H1 (cell line): ENCODE data around the gene PIGL. TPM values are rescaled to one million over a fixed set of nuclear protein-coding genes. Genes with fewer than 3 reads are reported as not detected.

Experiments
- CREB1 ChIP-seq: IDR thresholded peaks from 2 replicates; pipeline ENCODE4 v1.6.1; 2012; ENCODE audit warnings: inconsistent platforms
- CTBP2 ChIP-seq: IDR thresholded peaks from 2 replicates; pipeline ENCODE4 v1.7.0; 2011; ENCODE audit warnings: borderline replicate concordance, mild to moderate bottlenecking, moderate library complexity, mixed read lengths, low read length; ENCODE audit not compliant: insufficient read depth, insufficient read length
- TAF1 ChIP-seq: IDR thresholded peaks from 2 replicates; pipeline ENCODE4 v1.6.1; 2011; ENCODE audit warnings: mild to moderate bottlenecking, low read depth, low read length
- TBP ChIP-seq: IDR thresholded peaks from 2 replicates; pipeline ENCODE4 v1.6.1; 2011; ENCODE audit warnings: low read depth, low read length, improper control_type of control experiment
- polyA plus RNA-seq, 7 experiments: library from polyadenylated mRNA; depleted of rRNA in 3 of 7; stranded (reverse) in 5 of 7; unstranded in 2 of 7; fragments of >200 nt in 5 of 7; fragments of 200-250 nt in 2 of 7; gene quantifications; 1 replicate in 5 of 7; 2 replicates in 1 of 7; 4 replicates in 1 of 7; pipeline versions ENCODE4 v1.2.1 to v1.2.3, GENCODE V29; 2011 to 2013; ENCODE audit warnings: missing spikeins in 2 of 7, mixed read lengths in 2 of 7
- total RNA-seq: library from RNA; stranded (reverse); fragmentation: NEBNext Ultra II Directional; extraction: Animal tissue kit (Norgen Biotek cat#: 25700); gene quantifications from 2 replicates; pipeline ENCODE4 v1.2.1, GENCODE V29; 2021

Gene PIGL
- total and polyA plus RNA-seq, 2 of the 8 experiments (the other 6 are each of a cell fraction or from before 2014, with no cell fraction given): 28.4 to 30.8 TPM

DNA sequence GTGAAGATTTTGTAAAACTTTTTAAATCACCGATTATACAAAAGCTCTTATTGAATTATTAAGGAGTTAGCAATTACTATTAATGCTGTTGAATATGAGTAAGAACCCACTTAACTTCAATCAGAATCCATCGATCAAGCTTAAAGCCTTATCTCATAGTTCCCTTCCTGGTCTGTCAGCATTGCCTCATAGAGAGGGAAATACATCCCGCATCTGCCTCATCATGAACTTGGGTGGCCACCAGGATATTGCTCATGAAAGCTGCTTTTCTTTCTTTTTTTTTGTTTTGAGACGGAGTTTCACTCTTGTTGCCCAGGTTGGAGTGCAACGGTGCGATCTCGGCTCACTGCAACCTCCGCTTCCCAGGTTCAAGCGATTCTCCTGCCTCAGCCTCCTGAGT is 66.7 kb downstream of the PIGL start (continued):
- TF ChIP-seq CREB1 (no peak), TBP (no peak), CTBP2 (no peak), TAF1 (no peak)
